HG03280 (cell line): ENCODE results near the gene DIAPH3.

Experiments used
- ATAC-seq: cut with Tn5 transposase; IDR thresholded peaks from one replicate; pipeline ENCODE4 v1.9.1; 2021; ENCODE audit warnings: mild to moderate bottlenecking, moderate library complexity; ENCODE audit not compliant: unreplicated experiment

The DIAPH3 gene

DNA sequence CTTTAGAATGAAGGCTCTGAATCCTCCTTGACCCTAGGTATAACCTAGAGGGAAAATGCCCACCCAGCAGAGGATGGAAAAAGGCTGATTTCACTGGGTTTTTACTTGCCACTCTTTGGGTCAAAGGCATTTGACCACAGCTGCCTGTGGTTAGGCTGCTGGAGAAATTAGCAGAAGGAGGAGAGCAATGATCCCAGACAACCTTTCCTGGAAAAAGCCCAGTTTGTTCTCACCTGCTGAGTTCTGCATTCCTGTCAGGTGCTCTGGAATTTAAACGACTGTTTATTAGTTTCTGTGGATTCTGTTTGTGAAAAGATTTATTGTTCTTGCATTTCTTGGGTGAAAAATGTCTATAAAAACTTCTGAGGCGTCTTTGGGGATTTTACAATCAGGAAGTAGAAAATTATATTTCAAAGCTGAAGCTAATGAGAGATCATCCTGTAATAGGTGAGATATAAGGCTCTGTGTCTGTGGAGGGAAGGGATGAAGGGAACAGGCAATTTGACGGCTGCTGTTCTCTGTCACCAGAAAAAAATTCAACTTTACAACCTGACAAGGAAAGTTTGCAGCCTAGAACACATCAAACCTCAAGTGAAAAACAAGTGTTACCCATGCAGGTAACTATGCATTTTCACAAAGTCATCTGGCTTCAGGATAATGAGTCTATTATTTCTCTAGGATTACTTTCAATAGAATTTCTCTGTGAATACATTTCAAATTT, 519.7 kb downstream of the DIAPH3 start:
- no peak for ATAC-seq

GRCh38 chr13:59643364-59643841, 520.3 kb downstream of the DIAPH3 start:
- no peak for ATAC-seq

DNA sequence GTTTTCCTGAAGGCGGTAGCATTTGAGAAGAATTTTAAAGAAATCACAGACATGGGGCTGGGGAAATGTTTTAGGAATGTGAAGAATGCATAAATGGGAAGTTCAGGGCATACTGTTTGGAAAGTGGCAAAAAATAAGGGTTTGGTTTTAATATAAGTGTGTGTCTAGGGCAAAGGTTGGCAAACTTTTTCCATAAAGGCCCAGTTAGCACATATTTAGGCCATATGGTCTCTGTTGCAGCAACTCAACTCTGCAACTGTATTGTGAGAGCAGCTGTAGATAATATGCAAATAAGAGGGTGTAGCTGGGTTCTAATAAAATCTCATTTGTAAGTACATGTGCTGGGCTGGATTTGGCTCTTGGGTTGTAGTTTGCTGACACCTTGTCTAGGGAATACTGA, 521.9 kb downstream of the DIAPH3 start:
- no peak for ATAC-seq

- no peak for ATAC-seq
These were observed 522.5 kb downstream of the DIAPH3 start for GRCh38 chr13:59641261-59641660.

DNA sequence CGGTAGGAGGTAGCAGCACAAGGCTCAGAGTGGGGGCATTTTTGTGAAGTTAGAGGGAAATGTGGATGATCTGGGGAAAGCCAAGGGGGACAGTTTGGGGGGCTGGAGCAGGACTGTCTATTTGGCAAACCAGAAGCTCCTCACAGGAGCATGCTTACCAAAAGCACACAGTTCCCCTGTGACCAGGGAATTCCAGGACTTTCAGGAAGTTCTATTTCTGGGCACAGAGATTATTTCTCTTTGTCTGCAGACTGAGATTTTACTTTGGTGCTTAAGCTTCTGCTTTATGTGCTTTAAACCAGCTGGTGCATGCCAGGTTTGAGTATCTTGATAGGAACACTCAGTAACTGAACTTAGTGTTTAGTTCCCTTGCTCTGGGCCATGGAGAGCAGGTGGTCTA, 525.3 kb downstream of the DIAPH3 start:
- ATAC-seq: no peak

GRCh38 chr13:59635589-59635988, 528.1 kb downstream of the DIAPH3 start:
- no peak for ATAC-seq

GRCh38 chr13:59633290-59633689, 530.4 kb downstream of the DIAPH3 start:
- no peak for ATAC-seq

- no peak for ATAC-seq
These were observed 532.5 kb downstream of the DIAPH3 start for GRCh38 chr13:59631271-59631670.

- no peak for ATAC-seq
These were observed 538.6 kb downstream of the DIAPH3 start for GRCh38 chr13:59625111-59625510.

DNA sequence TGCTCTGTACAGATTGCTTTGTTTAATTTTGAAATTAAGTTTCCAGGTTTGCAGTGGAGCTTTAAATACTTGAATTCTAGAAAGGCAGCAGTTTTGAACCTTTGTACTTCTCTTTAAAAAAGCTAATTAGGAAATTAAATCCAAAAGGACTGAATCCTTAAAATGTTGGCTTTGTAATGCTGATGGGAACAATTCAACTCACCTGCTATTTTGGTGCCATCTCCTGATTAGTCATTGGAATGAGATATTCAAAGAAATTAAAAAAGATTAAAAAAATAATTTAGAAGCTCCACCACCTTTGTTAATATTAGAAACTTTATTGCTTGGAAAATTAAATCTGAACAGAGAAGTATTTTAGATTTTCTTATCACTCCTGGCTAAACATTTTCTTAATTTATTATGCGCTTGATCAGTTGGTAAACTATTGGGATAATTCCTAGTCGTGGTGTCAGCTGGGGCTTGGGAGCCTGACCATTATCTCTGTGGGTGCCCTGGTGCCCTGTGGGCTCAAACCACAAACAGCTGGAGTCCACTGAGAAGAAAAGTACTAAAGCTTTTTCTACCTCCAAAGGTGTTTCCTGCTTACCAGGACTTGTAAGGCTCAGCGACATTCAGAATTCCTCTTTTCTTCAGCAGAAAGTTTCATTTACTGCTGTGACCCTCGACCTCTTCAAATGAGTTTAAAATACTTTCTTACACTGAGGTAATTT, 540.4 kb downstream of the DIAPH3 start:
- no peak for ATAC-seq

DNA sequence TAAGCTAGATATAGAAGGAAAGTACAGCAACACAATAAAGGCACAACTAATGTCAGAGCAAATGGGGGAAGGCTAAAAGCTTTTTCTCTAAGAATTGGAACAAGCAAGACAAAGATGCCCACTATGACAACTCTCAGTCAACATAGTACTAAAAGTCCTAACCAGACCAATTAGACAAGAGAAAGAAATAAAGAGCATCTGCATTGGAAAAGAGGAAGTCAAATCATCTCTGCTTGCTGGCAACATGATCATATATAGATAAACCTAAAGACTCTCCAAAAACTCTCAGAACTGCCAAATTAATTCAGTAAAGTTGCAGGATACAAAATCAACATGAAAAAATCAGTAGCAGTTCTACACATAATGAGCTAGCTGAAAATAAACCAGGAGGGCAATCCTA, 542.0 kb downstream of the DIAPH3 start:
- no peak for ATAC-seq
